Measurements from ENCODE around the gene G0S2.

DNA sequence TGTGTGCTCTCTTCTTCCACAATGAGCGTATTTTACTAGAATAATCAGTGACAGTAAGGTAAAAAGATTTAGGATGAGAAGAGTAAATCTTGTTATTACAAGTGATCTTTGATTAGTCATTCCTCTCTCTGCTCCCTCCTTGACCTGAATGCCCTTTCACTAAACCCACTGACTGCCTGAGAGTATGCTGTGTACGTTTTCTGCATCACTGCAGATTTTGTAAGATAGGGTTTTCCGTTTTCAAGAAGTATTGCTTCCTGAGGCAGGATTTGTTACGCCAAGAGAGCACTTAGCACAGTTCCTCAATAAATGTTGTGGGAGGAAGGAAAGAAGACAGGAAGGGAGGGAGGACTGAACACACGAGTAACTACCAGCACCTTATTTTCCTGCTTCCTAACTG, 15.3 kb upstream of the G0S2 start:
- TF ChIP-seq EZH2 (IDR thresholded peaks at IDR 0.05; ENCODE audit: low read length, unreplicated experiment) (no peak), EZH2phosphoT487 (IDR thresholded peaks at IDR 0.05; ENCODE audit: borderline replicate concordance, low read length) (no peak)
- TF ChIP-seq, protein P1, sequence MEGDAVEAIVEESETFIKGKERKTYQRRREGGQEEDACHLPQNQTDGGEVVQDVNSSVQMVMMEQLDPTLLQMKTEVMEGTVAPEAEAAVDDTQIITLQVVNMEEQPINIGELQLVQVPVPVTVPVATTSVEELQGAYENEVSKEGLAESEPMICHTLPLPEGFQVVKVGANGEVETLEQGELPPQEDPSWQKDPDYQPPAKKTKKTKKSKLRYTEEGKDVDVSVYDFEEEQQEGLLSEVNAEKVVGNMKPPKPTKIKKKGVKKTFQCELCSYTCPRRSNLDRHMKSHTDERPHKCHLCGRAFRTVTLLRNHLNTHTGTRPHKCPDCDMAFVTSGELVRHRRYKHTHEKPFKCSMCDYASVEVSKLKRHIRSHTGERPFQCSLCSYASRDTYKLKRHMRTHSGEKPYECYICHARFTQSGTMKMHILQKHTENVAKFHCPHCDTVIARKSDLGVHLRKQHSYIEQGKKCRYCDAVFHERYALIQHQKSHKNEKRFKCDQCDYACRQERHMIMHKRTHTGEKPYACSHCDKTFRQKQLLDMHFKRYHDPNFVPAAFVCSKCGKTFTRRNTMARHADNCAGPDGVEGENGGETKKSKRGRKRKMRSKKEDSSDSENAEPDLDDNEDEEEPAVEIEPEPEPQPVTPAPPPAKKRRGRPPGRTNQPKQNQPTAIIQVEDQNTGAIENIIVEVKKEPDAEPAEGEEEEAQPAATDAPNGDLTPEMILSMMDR (conservative IDR thresholded peaks at IDR 0.05; ENCODE audit: low read depth, low read length): no peak

All from PC-3 (cell line).